Lung (tissue), 12 donors: ENCODE measurements around the gene CDC42BPA. TPM values are rescaled to one million over a fixed set of nuclear protein-coding genes. Genes with fewer than 3 reads are reported as not detected.

ENCODE experiments used
- ATAC-seq: fragments of 200-7000 bp; cut with Tn5 transposase; one replicate; pipeline ENCODE4 v1.9.1; 2020; ENCODE audit warnings: moderate number of reproducible peaks; ENCODE audit not compliant: insufficient read depth, low FRiP score
- DNase-seq, 3 donors: peaks; one replicate each; pipeline ENCODE4 v3.0.0-alpha.2; 2013 to 2017
- H3K27ac ChIP-seq, 2 donors: one replicate each; pipeline ENCODE4 v1.5.1; 2013; ENCODE audit warnings: mild to moderate bottlenecking in 2 of 2, moderate library complexity in 2 of 2, control low read depth in 1 of 2, inconsistent platforms in 1 of 2, low read depth in 1 of 2, low read length in 1 of 2
- H3K27me3 ChIP-seq, 3 donors: one replicate each; pipeline ENCODE4 v1.5.1; 2013; ENCODE audit warnings: low read length in 2 of 3; ENCODE audit not compliant: control insufficient read depth in 3 of 3, insufficient read depth in 3 of 3
- H3K36me3 ChIP-seq, 4 donors: one replicate each; pipeline ENCODE4 v1.5.1; 2013; ENCODE audit warnings: low read length in 4 of 4, mild to moderate bottlenecking in 1 of 4, moderate library complexity in 1 of 4; ENCODE audit not compliant: control insufficient read depth in 4 of 4, insufficient read depth in 4 of 4
- H3K4me1 ChIP-seq, 5 donors: one replicate each; pipeline ENCODE4 v1.5.1; 2013; ENCODE audit warnings: low read length in 5 of 5, mild to moderate bottlenecking in 2 of 5, moderate library complexity in 1 of 5; ENCODE audit not compliant: control insufficient read depth in 5 of 5, insufficient read depth in 5 of 5
- H3K4me3 ChIP-seq: one replicate; pipeline ENCODE4 v1.5.1; 2013; ENCODE audit warnings: mild to moderate bottlenecking, control low read depth, moderate library complexity
- H3K9ac ChIP-seq, 2 donors: one replicate each; pipeline ENCODE4 v1.5.1; 2013; ENCODE audit warnings: low read length in 2 of 2, control low read depth in 1 of 2; ENCODE audit not compliant: insufficient read depth in 1 of 2
- H3K9me3 ChIP-seq, 4 donors: one replicate each; pipeline ENCODE4 v1.5.1; 2013; ENCODE audit warnings: low read length in 3 of 4, mild to moderate bottlenecking in 1 of 4, moderate library complexity in 1 of 4; ENCODE audit not compliant: control insufficient read depth in 4 of 4, insufficient read depth in 3 of 4
- WGBS, 2 donors: extraction: QIAGEN DNeasy Blood & Tissue Kit; methylation state at CpG; one replicate each; pipeline ENCODE4 v1.1.7; 2013; 5-methylcytosine and 5-hydroxymethylcytosine counted together
- polyA plus RNA-seq, 2 donors: library from polyadenylated mRNA; stranded (reverse); fragments of 200-250 nt; gene quantifications; one replicate each; pipeline ENCODE4 v1.2.1, GENCODE V29; 2013
- total RNA-seq, 2 donors: library from RNA; depleted of rRNA in 1 of 2; stranded (reverse); fragments of >200 nt in 1 of 2; gene quantifications; one replicate each; pipeline ENCODE4 v1.2.1, GENCODE V29; 2014 to 2021
- TF ChIP-seq, protein P1 (sequence below): IDR thresholded peaks from 2 replicates; pipeline ENCODE4 v1.5.1; 2012; ENCODE audit warnings: mild to moderate bottlenecking; ENCODE audit errors: control extremely low read depth, extremely low read depth
- donor health status: control.
- donor health status: control.
- donor health status: Bipolar disorder and iron deficiency.
- donor health status: healthy.
- donor health status: DM: yes; HTN: yes; CAD: no.

CDC42BPA gene
- total and polyA plus RNA-seq, 4 donors: 6.4 to 97.4 (median 20.2) TPM

- no peak overlapping the region for H3K4me3 ChIP-seq
- WGBS, 2 donors: 66 to 79% methylated on average over 3 of the region's 3 CpGs
- H3K36me3 ChIP-seq: no peaks in the 10 kb centered on the region
- peak overlapping the region in 1 of 2 donors; percentile 80 for H3K9ac ChIP-seq
- H3K27me3 ChIP-seq: no peaks in the 10 kb centered on the region
- peaks cover 0 to 18% (median 6%) of the 10 kb centered on the region in 5 donors for H3K4me1 ChIP-seq
- H3K9me3 ChIP-seq: no peaks in the 10 kb centered on the region
- TF ChIP-seq, protein P1, sequence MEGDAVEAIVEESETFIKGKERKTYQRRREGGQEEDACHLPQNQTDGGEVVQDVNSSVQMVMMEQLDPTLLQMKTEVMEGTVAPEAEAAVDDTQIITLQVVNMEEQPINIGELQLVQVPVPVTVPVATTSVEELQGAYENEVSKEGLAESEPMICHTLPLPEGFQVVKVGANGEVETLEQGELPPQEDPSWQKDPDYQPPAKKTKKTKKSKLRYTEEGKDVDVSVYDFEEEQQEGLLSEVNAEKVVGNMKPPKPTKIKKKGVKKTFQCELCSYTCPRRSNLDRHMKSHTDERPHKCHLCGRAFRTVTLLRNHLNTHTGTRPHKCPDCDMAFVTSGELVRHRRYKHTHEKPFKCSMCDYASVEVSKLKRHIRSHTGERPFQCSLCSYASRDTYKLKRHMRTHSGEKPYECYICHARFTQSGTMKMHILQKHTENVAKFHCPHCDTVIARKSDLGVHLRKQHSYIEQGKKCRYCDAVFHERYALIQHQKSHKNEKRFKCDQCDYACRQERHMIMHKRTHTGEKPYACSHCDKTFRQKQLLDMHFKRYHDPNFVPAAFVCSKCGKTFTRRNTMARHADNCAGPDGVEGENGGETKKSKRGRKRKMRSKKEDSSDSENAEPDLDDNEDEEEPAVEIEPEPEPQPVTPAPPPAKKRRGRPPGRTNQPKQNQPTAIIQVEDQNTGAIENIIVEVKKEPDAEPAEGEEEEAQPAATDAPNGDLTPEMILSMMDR: no peak
- ATAC-seq (no peak), DNase-seq (peak in 2 of 3 donors; percentile 16 to 76)
- no peak overlapping the region for H3K27ac ChIP-seq
Observed at GRCh38 chr1:227298512-227299240, 19.6 kb downstream of the CDC42BPA start.

- H3K4me1 ChIP-seq: peaks cover 0 to 18% (median 5%) of the 10 kb centered on the region in 5 donors
- TF ChIP-seq, protein P1: no peak
- no peaks in the 10 kb centered on the region for H3K27me3 ChIP-seq
- no peak overlapping the region for H3K9ac ChIP-seq
- DNase-seq: no peak
- ATAC-seq: no peak
- no peak overlapping the region for H3K4me3 ChIP-seq
- H3K36me3 ChIP-seq: no peaks in the 10 kb centered on the region
- H3K9me3 ChIP-seq: no peaks in the 10 kb centered on the region
- 92 to 94% methylated on average over 4 of the region's 4 CpGs for WGBS, 2 donors
- no peak overlapping the region for H3K27ac ChIP-seq
Observed at GRCh38 chr1:227297073-227297793, 21.1 kb downstream of the CDC42BPA start.

GRCh38 chr1:227295609-227296008 lies 22.7 kb downstream of the CDC42BPA start:
- Histone ChIP-seq H3K36me3 (no peaks in the 10 kb centered on the region), H3K9me3 (no peaks in the 10 kb centered on the region), H3K27ac (no peak overlapping the region), H3K4me1 (peaks cover 0 to 18% (median 5%) of the 10 kb centered on the region in 5 donors), H3K27me3 (no peaks in the 10 kb centered on the region), H3K4me3 (no peak overlapping the region), H3K9ac (no peak overlapping the region)
- ATAC-seq (no peak), DNase-seq (no peak)
- TF ChIP-seq, protein P1: no peak
- 84 to 90% methylated on average over 3 of the region's 3 CpGs for WGBS, 2 donors
